SH-SY5Y (cell line): ENCODE measurements around the gene CCNY.

ENCODE experiments used
- GATA2 ChIP-seq: IDR thresholded peaks from 2 replicates; pipeline ENCODE4 v1.6.1; 2011; ENCODE audit warnings: mild to moderate bottlenecking, low read depth, low read length
- GATA3 ChIP-seq: IDR thresholded peaks from 2 replicates; pipeline ENCODE4 v1.6.1; 2011; ENCODE audit warnings: low read depth, mild to moderate bottlenecking, low read length, moderate library complexity

DNA sequence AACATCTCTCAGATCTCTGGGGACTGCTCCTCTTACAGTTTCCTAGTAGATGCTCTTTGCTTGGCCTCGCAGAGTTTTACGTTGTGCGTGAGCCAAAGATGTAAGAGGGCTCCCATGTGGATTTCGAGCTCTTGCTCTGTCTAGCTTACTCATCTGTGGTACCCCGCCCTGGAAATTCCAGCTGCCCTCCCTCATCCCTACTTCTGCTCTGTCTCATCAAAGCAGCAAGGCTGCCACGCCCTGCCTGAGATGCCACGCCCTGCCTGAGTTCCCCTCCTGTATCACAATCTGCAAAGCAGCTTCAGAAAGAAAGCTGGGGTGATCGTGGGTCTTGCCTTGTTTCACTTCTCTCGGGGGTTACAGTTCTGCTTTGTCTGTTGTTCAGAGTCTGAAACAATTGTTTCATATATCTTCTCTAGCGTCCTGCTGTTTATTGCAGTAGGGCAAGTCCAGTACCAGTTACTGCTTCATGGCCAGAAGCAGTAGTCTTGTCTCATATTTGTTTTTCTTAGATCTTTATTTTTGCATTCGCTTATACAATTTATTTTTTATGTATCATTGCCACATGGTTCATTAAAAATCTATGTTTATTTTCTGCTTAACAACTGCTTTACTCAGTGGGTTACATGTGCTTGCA, 36.1 kb upstream of the CCNY start:
- TF ChIP-seq GATA2, result no peak
- no peak for TF ChIP-seq GATA3
